T-helper 2 cell treated with Interferon-gamma antibody and Interleukin-4, amounts not matched to agents 5 μg/mL and 100 μg/mL, for 36 hours (primary cell): ENCODE measurements around the gene RAD18.

Experiments
- DNase-seq: peaks from one replicate; pipeline ENCODE4 v3.0.0; 2021; ENCODE audit warnings: low spot score
- H3K27ac Mint-ChIP-seq: one replicate; pipeline ENCODE4 v1.8.0; 2021; ENCODE audit warnings: mild to moderate bottlenecking, mixed read lengths
- H3K27me3 Mint-ChIP-seq: one replicate; pipeline ENCODE4 v1.8.0; 2021; ENCODE audit warnings: low read depth, mixed read lengths
- H3K36me3 Mint-ChIP-seq: one replicate; pipeline ENCODE4 v1.8.0; 2021; ENCODE audit warnings: low read depth, mixed read lengths
- H3K4me1 Mint-ChIP-seq: one replicate; pipeline ENCODE4 v1.8.0; 2021; ENCODE audit warnings: low read depth, mixed read lengths
- H3K4me3 Mint-ChIP-seq: one replicate; pipeline ENCODE4 v1.8.0; 2022; ENCODE audit warnings: mild to moderate bottlenecking, moderate library complexity, mixed read lengths
- H3K9me3 Mint-ChIP-seq: one replicate; pipeline ENCODE4 v1.8.0; 2021; ENCODE audit warnings: mixed read lengths

The RAD18 gene

DNA sequence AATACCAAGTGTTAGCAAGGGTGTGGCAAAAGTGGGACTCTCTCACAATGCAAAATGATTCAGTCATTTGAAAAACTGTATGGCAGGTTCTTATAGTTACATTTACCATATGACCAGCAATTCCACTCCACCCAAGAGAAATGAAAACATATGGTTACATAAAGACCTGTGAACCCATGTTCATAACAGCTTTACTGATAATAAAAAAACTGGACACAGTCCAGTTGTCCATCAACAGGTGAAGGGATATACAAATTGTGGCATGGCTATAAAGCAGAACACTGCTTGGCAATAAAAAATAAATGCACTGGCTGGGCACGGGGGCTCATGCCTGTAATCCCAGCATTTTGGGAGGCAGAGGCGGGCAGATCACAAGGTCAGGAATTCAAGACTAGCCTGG lies 30.8 kb downstream of the RAD18 start:
- peaks cover 26% of the 10 kb centered on the region for H3K36me3 Mint-ChIP-seq
- peaks cover 7% of the 10 kb centered on the region for H3K9me3 Mint-ChIP-seq
- H3K4me1 Mint-ChIP-seq: no peaks in the 10 kb centered on the region
- DNase-seq: no peak
- H3K27ac Mint-ChIP-seq: no peak overlapping the region
- H3K4me3 Mint-ChIP-seq: no peak overlapping the region
- H3K27me3 Mint-ChIP-seq: no peaks in the 10 kb centered on the region

DNA sequence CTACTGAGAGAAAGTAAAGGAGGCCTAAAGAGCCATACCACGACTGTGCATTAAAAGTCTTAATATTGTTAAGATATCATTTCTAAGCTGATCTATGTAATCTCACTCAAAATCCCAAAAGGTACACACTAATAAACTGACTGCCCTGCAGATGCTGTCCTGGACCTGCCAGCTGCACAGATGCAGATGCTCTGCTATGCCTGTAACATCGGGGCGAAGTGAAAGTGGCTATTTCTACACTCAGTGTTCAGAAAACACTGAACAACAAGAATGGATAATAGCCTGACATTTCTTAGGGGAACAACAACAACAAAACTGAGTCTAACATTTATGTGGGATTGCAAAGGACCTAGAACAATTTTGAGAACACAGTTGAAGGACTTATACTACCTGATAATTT lies 31.9 kb downstream of the RAD18 start:
- Mint-ChIP-seq H3K9me3 (peaks cover 7% of the 10 kb centered on the region), H3K4me3 (no peak overlapping the region), H3K27ac (no peak overlapping the region)

GRCh38 chr3:8929860-8930259 lies 33.4 kb downstream of the RAD18 start:
- Mint-ChIP-seq H3K9me3 (peaks cover 7% of the 10 kb centered on the region), H3K27ac (no peak overlapping the region), H3K4me1 (no peaks in the 10 kb centered on the region), H3K36me3 (peaks cover 30% of the 10 kb centered on the region), H3K27me3 (no peaks in the 10 kb centered on the region), H3K4me3 (no peak overlapping the region)
- no peak for DNase-seq

More for the DNA sequence above, 31.9 kb downstream of the RAD18 start:
- no peak for DNase-seq
- Mint-ChIP-seq H3K4me1 (no peaks in the 10 kb centered on the region), H3K27me3 (no peaks in the 10 kb centered on the region), H3K36me3 (peaks cover 29% of the 10 kb centered on the region)

DNA sequence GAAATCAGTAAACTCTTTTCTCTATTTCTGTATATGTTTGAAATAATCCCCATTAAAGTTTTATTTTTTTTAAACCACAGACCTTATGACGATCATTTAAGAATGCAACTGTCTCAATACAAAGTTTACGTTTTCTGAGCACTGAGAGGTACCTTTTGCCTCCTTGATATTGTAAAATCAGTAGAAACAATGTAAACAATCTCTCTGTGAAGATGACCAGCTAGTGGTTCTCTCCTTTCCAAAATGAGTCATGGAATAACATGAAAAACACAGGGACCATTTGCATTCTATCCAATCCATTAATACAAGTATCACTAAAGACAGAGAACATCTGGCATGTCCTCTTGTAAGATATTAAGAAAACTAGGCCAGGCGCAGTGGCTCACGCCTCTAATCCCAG lies 48.8 kb downstream of the RAD18 start:
- H3K4me1 Mint-ChIP-seq: peaks cover 4% of the 10 kb centered on the region
- H3K36me3 Mint-ChIP-seq: peaks cover 17% of the 10 kb centered on the region
- no peak overlapping the region for H3K27ac Mint-ChIP-seq
- DNase-seq: no peak
- H3K27me3 Mint-ChIP-seq: no peaks in the 10 kb centered on the region
- no peak overlapping the region for H3K4me3 Mint-ChIP-seq
- no peaks in the 10 kb centered on the region for H3K9me3 Mint-ChIP-seq

GRCh38 chr3:8911781-8912180 lies 51.5 kb downstream of the RAD18 start:
- no peak for DNase-seq
- no peaks in the 10 kb centered on the region for H3K9me3 Mint-ChIP-seq
- peaks cover 23% of the 10 kb centered on the region for H3K36me3 Mint-ChIP-seq
- H3K4me1 Mint-ChIP-seq: peaks cover 3% of the 10 kb centered on the region
- no peaks in the 10 kb centered on the region for H3K27me3 Mint-ChIP-seq
- no peak overlapping the region for H3K4me3 Mint-ChIP-seq
- no peak overlapping the region for H3K27ac Mint-ChIP-seq

- Mint-ChIP-seq H3K4me1 (no peaks in the 10 kb centered on the region), H3K36me3 (peaks cover 23% of the 10 kb centered on the region), H3K27me3 (no peaks in the 10 kb centered on the region), H3K9me3 (no peaks in the 10 kb centered on the region), H3K27ac (no peak overlapping the region), H3K4me3 (no peak overlapping the region)
- no peak for DNase-seq
Measured at GRCh38 chr3:8909160-8909559, 54.1 kb downstream of the RAD18 start.

DNA sequence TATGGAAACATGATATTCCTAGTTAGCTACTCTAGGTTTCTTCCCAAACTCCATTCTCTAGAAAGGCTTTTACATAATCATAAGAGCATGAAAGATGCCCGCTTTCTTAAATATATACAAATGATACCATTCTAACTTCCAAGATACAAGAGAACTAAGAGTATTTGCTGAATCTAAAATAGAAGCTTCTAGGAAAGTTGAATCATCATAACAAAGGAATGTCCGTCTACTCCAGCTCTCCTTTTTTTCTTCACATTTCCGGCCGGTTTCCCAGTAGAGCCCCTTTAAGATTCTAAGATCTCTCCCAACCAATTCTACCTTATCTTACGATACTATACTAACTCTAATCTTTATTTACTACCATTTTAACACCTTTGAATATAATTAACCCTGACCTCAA lies 60.1 kb downstream of the RAD18 start:
- H3K4me3 Mint-ChIP-seq: no peak overlapping the region
- no peak overlapping the region for H3K27ac Mint-ChIP-seq
- peaks cover 25% of the 10 kb centered on the region for H3K36me3 Mint-ChIP-seq
- no peaks in the 10 kb centered on the region for H3K4me1 Mint-ChIP-seq
- no peaks in the 10 kb centered on the region for H3K9me3 Mint-ChIP-seq
- H3K27me3 Mint-ChIP-seq: no peaks in the 10 kb centered on the region
- DNase-seq: no peak

- H3K36me3 Mint-ChIP-seq: peaks cover 23% of the 10 kb centered on the region
- DNase-seq: no peak
- no peak overlapping the region for H3K4me3 Mint-ChIP-seq
Measured at GRCh38 chr3:8900869-8901268, 62.4 kb downstream of the RAD18 start.

DNA sequence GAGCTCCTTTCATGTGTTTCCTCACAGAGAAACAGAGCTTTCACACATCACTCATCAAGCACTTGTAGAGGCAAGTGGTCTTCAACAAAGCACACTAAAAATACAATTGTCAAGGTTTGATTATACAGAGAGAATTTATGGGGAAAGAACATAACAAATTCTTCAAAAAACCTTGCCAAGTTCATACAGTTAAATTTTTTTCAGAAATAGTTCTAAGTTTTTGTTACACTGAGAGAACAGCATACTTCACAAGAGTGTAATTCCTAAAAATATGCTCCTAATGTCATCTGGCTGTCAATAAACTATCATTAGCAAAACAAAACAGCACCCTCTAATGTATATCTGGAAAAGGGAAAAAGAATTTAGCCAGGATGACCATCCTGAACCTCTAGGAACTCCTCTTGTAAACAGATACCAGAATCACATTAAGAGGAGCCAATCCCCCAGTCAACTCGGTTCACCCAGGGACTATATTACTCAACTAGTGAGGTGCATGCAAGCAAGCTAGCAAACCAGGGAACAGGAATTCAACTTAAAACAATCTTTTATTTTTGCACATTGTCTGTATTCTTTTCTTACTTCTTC lies 63.3 kb downstream of the RAD18 start:
- Mint-ChIP-seq H3K9me3 (no peaks in the 10 kb centered on the region), H3K36me3 (peaks cover 23% of the 10 kb centered on the region), H3K4me3 (no peak overlapping the region)

More at GRCh38 chr3:8900869-8901268, 62.4 kb downstream of the RAD18 start:
- Mint-ChIP-seq H3K9me3 (no peaks in the 10 kb centered on the region), H3K27ac (no peak overlapping the region), H3K27me3 (no peaks in the 10 kb centered on the region), H3K4me1 (no peaks in the 10 kb centered on the region)

DNA sequence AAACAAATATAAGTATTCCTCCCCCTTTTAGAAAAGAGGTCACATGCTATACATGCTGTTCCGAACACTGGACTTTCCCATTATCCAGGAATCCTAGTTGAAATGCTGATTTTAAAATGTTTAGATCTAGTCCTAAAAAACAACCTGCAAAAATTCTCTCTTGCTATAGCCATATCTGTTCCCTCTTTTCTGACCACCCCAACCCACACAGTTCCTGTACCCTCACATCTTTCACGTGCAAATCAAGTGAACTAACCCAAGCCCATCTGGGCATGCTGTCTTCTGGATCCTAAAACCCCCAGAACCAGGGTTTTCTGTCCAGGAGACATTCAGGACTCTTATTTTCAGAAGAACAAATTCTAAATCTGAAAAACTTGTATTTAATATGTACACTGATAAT lies 67.4 kb downstream of the RAD18 start:
- no peaks in the 10 kb centered on the region for H3K9me3 Mint-ChIP-seq
- no peak overlapping the region for H3K27ac Mint-ChIP-seq
- no peaks in the 10 kb centered on the region for H3K4me1 Mint-ChIP-seq
- DNase-seq: no peak
- peaks cover 15% of the 10 kb centered on the region for H3K36me3 Mint-ChIP-seq
- no peaks in the 10 kb centered on the region for H3K27me3 Mint-ChIP-seq
- no peak overlapping the region for H3K4me3 Mint-ChIP-seq

More for the DNA sequence above, 63.3 kb downstream of the RAD18 start:
- Mint-ChIP-seq H3K27me3 (no peaks in the 10 kb centered on the region), H3K27ac (no peak overlapping the region), H3K4me1 (no peaks in the 10 kb centered on the region)
- DNase-seq: no peak

GRCh38 chr3:8893001-8893400 lies 70.3 kb downstream of the RAD18 start:
- no peaks in the 10 kb centered on the region for H3K27me3 Mint-ChIP-seq
- peaks cover 11% of the 10 kb centered on the region for H3K36me3 Mint-ChIP-seq
- no peak for DNase-seq
- no peak overlapping the region for H3K27ac Mint-ChIP-seq
- H3K4me1 Mint-ChIP-seq: no peaks in the 10 kb centered on the region
- no peaks in the 10 kb centered on the region for H3K9me3 Mint-ChIP-seq
- no peak overlapping the region for H3K4me3 Mint-ChIP-seq

DNA sequence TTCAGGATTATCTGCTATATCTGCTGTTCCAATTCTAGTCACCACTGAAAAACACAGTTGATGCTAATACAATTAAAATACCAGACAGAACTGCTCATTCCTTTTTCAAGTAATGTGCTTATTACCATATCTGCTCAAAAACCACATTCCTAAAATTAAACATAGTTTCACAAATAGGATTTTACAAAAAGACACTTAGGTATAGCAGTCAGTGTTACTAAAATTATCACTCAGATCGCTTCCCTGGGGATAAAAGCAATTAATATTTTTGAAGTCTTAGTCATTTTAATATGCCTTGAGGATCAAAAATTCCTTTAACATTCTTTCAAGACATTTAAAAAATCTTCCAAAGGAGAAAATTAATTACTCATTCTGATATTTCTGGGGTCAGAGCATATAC lies 71.5 kb downstream of the RAD18 start:
- Mint-ChIP-seq H3K36me3 (peaks cover 11% of the 10 kb centered on the region), H3K4me1 (no peaks in the 10 kb centered on the region), H3K27ac (no peak overlapping the region), H3K4me3 (no peak overlapping the region), H3K9me3 (no peaks in the 10 kb centered on the region), H3K27me3 (no peaks in the 10 kb centered on the region)
- no peak for DNase-seq

DNA sequence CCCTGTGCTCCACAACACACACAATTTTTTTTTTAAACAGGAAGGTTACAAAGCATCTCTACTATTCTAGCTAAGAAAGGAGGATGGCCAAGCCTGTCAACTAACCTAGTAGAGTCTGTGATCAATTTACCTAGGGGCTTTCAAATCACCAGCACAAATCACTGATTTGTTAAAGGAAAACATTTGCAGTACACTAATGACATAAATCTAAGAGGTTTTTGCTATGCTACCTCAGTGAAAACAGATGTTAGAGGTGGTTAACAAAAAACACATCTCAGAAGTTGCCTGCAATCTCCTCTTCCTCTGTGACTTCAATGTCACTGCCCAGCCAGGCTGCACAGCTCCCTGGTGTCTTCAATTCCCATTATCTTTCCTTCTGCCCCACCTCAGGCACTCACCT lies 72.0 kb downstream of the RAD18 start:
- H3K4me1 Mint-ChIP-seq: no peaks in the 10 kb centered on the region
- no peaks in the 10 kb centered on the region for H3K9me3 Mint-ChIP-seq
- no peaks in the 10 kb centered on the region for H3K27me3 Mint-ChIP-seq
- no peak overlapping the region for H3K4me3 Mint-ChIP-seq
- DNase-seq: no peak
- no peak overlapping the region for H3K27ac Mint-ChIP-seq
- H3K36me3 Mint-ChIP-seq: peaks cover 13% of the 10 kb centered on the region

GRCh38 chr3:8888301-8888915 lies 74.9 kb downstream of the RAD18 start:
- Mint-ChIP-seq H3K36me3 (peaks cover 25% of the 10 kb centered on the region), H3K4me3 (no peak overlapping the region), H3K27me3 (no peaks in the 10 kb centered on the region), H3K4me1 (no peaks in the 10 kb centered on the region), H3K9me3 (no peaks in the 10 kb centered on the region), H3K27ac (no peak overlapping the region)
- DNase-seq: no peak
